OCI-M2 (cell line): Measurements from ENCODE around the gene DNMT3B.

Experiments used
- DNase-seq: peaks from one replicate; lab custom pipeline; 2025; ENCODE audit not compliant: unreplicated experiment; lab: John Stamatoyannopoulos, UW

DNMT3B gene

GRCh38 chr20:32820698-32821377, 58.7 kb downstream of the DNMT3B start:
- DNase-seq = no peak

GRCh38 chr20:32822225-32822624, 60.0 kb downstream of the DNMT3B start:
- DNase-seq = no peak

- DNase-seq = no peak
These were observed 60.9 kb downstream of the DNMT3B start for GRCh38 chr20:32823078-32823477.

GRCh38 chr20:32823737-32824588, 61.8 kb downstream of the DNMT3B start:
- DNase-seq = no peak

- no peak for DNase-seq
These were observed 66.0 kb downstream of the DNMT3B start for GRCh38 chr20:32828029-32828680.

GRCh38 chr20:32829311-32830005, 67.3 kb downstream of the DNMT3B start:
- DNase-seq = no peak

- DNase-seq = no peak
These were observed 68.3 kb downstream of the DNMT3B start for GRCh38 chr20:32830437-32830836.

GRCh38 chr20:32831982-32832381, 69.8 kb downstream of the DNMT3B start:
- DNase-seq = no peak

- DNase-seq = no peak
These were observed 70.5 kb downstream of the DNMT3B start for GRCh38 chr20:32832664-32833063.

GRCh38 chr20:32834972-32835371, 72.8 kb downstream of the DNMT3B start:
- DNase-seq = no peak

GRCh38 chr20:32837157-32837556, 75.0 kb downstream of the DNMT3B start:
- DNase-seq = no peak

- no peak for DNase-seq
These were observed 77.2 kb downstream of the DNMT3B start for GRCh38 chr20:32839227-32839981.

- no peak for DNase-seq
These were observed 77.7 kb downstream of the DNMT3B start for GRCh38 chr20:32839982-32840285.

- DNase-seq = no peak
These were observed 79.0 kb downstream of the DNMT3B start for GRCh38 chr20:32841174-32841573.

- no peak for DNase-seq
These were observed 79.4 kb downstream of the DNMT3B start for GRCh38 chr20:32841632-32842031.

- no peak for DNase-seq
These were observed 80.7 kb downstream of the DNMT3B start for GRCh38 chr20:32842688-32843524.

- no peak for DNase-seq
These were observed 83.6 kb downstream of the DNMT3B start for GRCh38 chr20:32845786-32846185.

GRCh38 chr20:32846852-32847251, 84.7 kb downstream of the DNMT3B start:
- DNase-seq = no peak

- no peak for DNase-seq
These were observed 85.8 kb downstream of the DNMT3B start for GRCh38 chr20:32847964-32848363.

GRCh38 chr20:32848846-32849245, 86.7 kb downstream of the DNMT3B start:
- no peak for DNase-seq
